Fibroblast of skin of left quadriceps (primary cell): ENCODE data around the gene COPS3.
"Not testable (repeated sequence)": the region's sequence is repeated elsewhere in the genome, so short reads cannot be mapped to it uniquely, and the experiment has no call there.

Source experiments
- DNase-seq, 2 experiments: peaks; one replicate each; pipeline ENCODE4 v3.0.0-alpha.2; 2013; ENCODE audit warnings: low read depth in 2 of 2

COPS3 gene

GRCh38 chr17:17303010-17303846, 22.2 kb upstream of the COPS3 start, which contains the start of gene NT5M:
NT5M (plus strand) TSS chr17:17303373; CDS start chr17:17303551, 178 bp downstream.
- no peak for DNase-seq

GRCh38 chr17:17301659-17302058, 20.6 kb upstream of the COPS3 start:
- DNase-seq, result not testable (repeated sequence)

- no peak for DNase-seq
These were observed 19.9 kb upstream of the COPS3 start for GRCh38 chr17:17300624-17301568.

GRCh38 chr17:17298108-17298507, 17.1 kb upstream of the COPS3 start:
- peak; percentile 38 to 58 for DNase-seq

- DNase-seq, result peak; percentile 81 to 86
These were observed 16.2 kb upstream of the COPS3 start for GRCh38 chr17:17297217-17297616.

GRCh38 chr17:17295141-17295540, 14.1 kb upstream of the COPS3 start:
- DNase-seq, result no peak

GRCh38 chr17:17289701-17290100, 8.7 kb upstream of the COPS3 start:
- no peak for DNase-seq

GRCh38 chr17:17289086-17289485, 8.0 kb upstream of the COPS3 start:
- no peak for DNase-seq

- no peak for DNase-seq
These were observed 4.9 kb upstream of the COPS3 start for GRCh38 chr17:17285951-17286350.

GRCh38 chr17:17279316-17279715, 1.7 kb downstream of the COPS3 start:
- no peak for DNase-seq

- DNase-seq, result not testable (repeated sequence)
These were observed 3.6 kb downstream of the COPS3 start for GRCh38 chr17:17277431-17277830.

GRCh38 chr17:17275971-17276370, 5.1 kb downstream of the COPS3 start:
- no peak for DNase-seq

- DNase-seq, result no peak
These were observed 10.9 kb downstream of the COPS3 start for GRCh38 chr17:17269926-17270773.

GRCh38 chr17:17264430-17264829, 16.6 kb downstream of the COPS3 start:
- DNase-seq, result no peak

GRCh38 chr17:17258998-17259397, 22.0 kb downstream of the COPS3 start:
- DNase-seq, result no peak

GRCh38 chr17:17258011-17258410, 23.0 kb downstream of the COPS3 start:
- no peak for DNase-seq

- no peak for DNase-seq
These were observed 24.7 kb downstream of the COPS3 start for GRCh38 chr17:17256316-17256715.

- DNase-seq, result not testable (repeated sequence)
These were observed 25.4 kb downstream of the COPS3 start for GRCh38 chr17:17255689-17256088.

- no peak for DNase-seq
These were observed 27.0 kb downstream of the COPS3 start for GRCh38 chr17:17254036-17254435.

GRCh38 chr17:17253406-17253805, 27.6 kb downstream of the COPS3 start:
- no peak for DNase-seq

GRCh38 chr17:17252149-17252661, 28.8 kb downstream of the COPS3 start:
- DNase-seq, result no peak
